Progenitor cell of endocrine pancreas (in vitro differentiated cells): ENCODE results near the gene TTC34. TPM values are rescaled to one million over a fixed set of nuclear protein-coding genes. Genes with fewer than 3 reads are reported as not detected.
"Not testable (repeated sequence)": the region's sequence is repeated elsewhere in the genome, so short reads cannot be mapped to it uniquely, and the experiment has no call there.

Experiments
- DNase-seq: peaks from one replicate; pipeline ENCODE4 v3.0.0; 2021; ENCODE audit warnings: low spot score; ENCODE audit not compliant: unreplicated experiment
- H3K27ac Mint-ChIP-seq: 2 replicates; pipeline ENCODE4 v1.8.0; 2021; ENCODE audit warnings: mild to moderate bottlenecking, moderate library complexity, mixed read lengths
- H3K27me3 Mint-ChIP-seq: 2 replicates; pipeline ENCODE4 v1.8.0; 2021; ENCODE audit warnings: mixed read lengths
- H3K36me3 Mint-ChIP-seq: 2 replicates; pipeline ENCODE4 v1.8.0; 2022; ENCODE audit warnings: mixed read lengths; ENCODE audit not compliant: insufficient read depth
- H3K4me1 Mint-ChIP-seq: 2 replicates; pipeline ENCODE4 v1.8.0; 2021; ENCODE audit warnings: low read depth, mixed read lengths
- H3K4me3 Mint-ChIP-seq: 2 replicates; pipeline ENCODE4 v1.8.0; 2021; ENCODE audit warnings: low read depth, mild to moderate bottlenecking, moderate library complexity, mixed read lengths
- H3K9me3 Mint-ChIP-seq: 2 replicates; pipeline ENCODE4 v1.8.0; 2021; ENCODE audit warnings: low read depth, mixed read lengths
- CTCF ChIP-seq: fragments of 200-600 bp; sonication (generic); IDR thresholded peaks from one replicate; pipeline ENCODE4 v1.5.0; 2021; ENCODE audit warnings: antibody characterized with exemption, mild to moderate bottlenecking; ENCODE audit not compliant: unreplicated experiment
- total RNA-seq: library from RNA; stranded (reverse); gene quantifications from 2 replicates; pipeline ENCODE4 v1.2.1, GENCODE V29; 2021

TTC34 gene
- total RNA-seq, 1 donor from 2014 or later = 3.1 TPM

- DNase-seq = no peak
- Mint-ChIP-seq H3K27me3 (peaks cover 60% of the 10 kb centered on the region), H3K36me3 (no peaks in the 10 kb centered on the region), H3K4me3 (peak overlapping the region; percentile 55), H3K9me3 (no peaks in the 10 kb centered on the region), H3K4me1 (peaks cover 2% of the 10 kb centered on the region), H3K27ac (peak overlapping the region; percentile 20)
- TF ChIP-seq CTCF = no peak
Measured at GRCh38 chr1:2629627-2630497, 171.6 kb downstream of the TTC34 start.

- peak overlapping the region; percentile 55 for H3K4me3 Mint-ChIP-seq
Measured at GRCh38 chr1:2628933-2629626, 172.4 kb downstream of the TTC34 start.

GRCh38 chr1:2628191-2628932 is 173.1 kb downstream of the TTC34 start:
- H3K27me3 Mint-ChIP-seq = peaks cover 74% of the 10 kb centered on the region
- no peaks in the 10 kb centered on the region for H3K9me3 Mint-ChIP-seq
- no peaks in the 10 kb centered on the region for H3K36me3 Mint-ChIP-seq
- TF ChIP-seq CTCF = no peak
- peaks cover 2% of the 10 kb centered on the region for H3K4me1 Mint-ChIP-seq
- H3K4me3 Mint-ChIP-seq = peak overlapping the region; percentile 38
- no peak overlapping the region for H3K27ac Mint-ChIP-seq
- no peak for DNase-seq

More at GRCh38 chr1:2628933-2629626, 172.4 kb downstream of the TTC34 start:
- DNase-seq = no peak
- H3K36me3 Mint-ChIP-seq = no peaks in the 10 kb centered on the region
- H3K27me3 Mint-ChIP-seq = peaks cover 68% of the 10 kb centered on the region
- no peak overlapping the region for H3K27ac Mint-ChIP-seq
- H3K9me3 Mint-ChIP-seq = no peaks in the 10 kb centered on the region
- no peak for TF ChIP-seq CTCF
- peaks cover 2% of the 10 kb centered on the region for H3K4me1 Mint-ChIP-seq

GRCh38 chr1:2627746-2628145 is 173.7 kb downstream of the TTC34 start:
- peaks cover 76% of the 10 kb centered on the region for H3K27me3 Mint-ChIP-seq
- no peaks in the 10 kb centered on the region for H3K36me3 Mint-ChIP-seq
- peaks cover 2% of the 10 kb centered on the region for H3K4me1 Mint-ChIP-seq
- TF ChIP-seq CTCF = no peak
- H3K9me3 Mint-ChIP-seq = no peaks in the 10 kb centered on the region
- no peak overlapping the region for H3K4me3 Mint-ChIP-seq
- H3K27ac Mint-ChIP-seq = no peak overlapping the region
- DNase-seq = no peak

- H3K4me3 Mint-ChIP-seq, H3K4me1 Mint-ChIP-seq, DNase-seq, H3K36me3 Mint-ChIP-seq, H3K27ac Mint-ChIP-seq, H3K9me3 Mint-ChIP-seq: not testable (repeated sequence)
- H3K27me3 Mint-ChIP-seq = peaks cover 70% of the 10 kb centered on the region
Measured at GRCh38 chr1:2625748-2626147, 175.7 kb downstream of the TTC34 start.
